ENCODE measurements around the gene ARSB. TPM values are rescaled to one million over a fixed set of nuclear protein-coding genes. Genes with fewer than 3 reads are reported as not detected.

Gene ARSB
- total RNA-seq, 6 donors from 2014 or later, result 9.8 to 24.1 (median 18.7) TPM

DNA sequence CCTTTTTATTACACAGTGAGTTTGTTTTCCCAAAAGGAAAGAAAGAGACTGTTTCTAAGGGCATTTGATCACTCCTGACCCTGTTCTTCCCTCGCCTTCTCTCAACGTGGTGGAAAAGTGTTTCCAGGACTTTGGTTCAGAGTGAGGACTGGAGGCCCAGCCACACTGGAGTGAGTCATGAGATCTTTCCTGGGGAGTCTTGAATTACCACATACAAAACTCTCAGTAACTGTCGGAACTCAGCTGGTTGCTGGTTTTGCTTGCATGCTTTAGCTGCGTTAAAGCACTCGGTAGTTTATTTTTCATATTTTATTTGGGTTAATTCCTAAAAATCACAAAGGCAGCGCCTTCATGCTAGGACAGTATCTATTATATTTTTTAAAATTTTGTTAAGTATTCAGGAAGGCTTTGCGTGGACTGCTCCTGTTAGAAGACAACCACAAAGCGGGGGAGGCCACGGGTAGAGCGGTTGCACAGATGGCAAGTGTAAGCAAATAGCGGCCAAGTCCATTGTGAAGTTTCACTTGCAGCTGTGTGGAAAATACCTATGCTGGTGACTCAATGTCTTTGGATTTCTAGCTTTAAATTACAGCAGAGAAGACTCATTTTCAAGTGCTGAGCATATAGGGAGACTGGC is 77.7 kb downstream of the ARSB start:
- DNase-seq (no peak), ATAC-seq (ENCODE audit: low FRiP score in 2 of 2) (peak; percentile 60 to 87)
- no peak for TF ChIP-seq EP300 (IDR thresholded peaks at IDR 0.05)
- TF ChIP-seq POLR2A (IDR thresholded peaks at IDR 0.05), result no peak
- TF ChIP-seq POLR2AphosphoS5 (IDR thresholded peaks at IDR 0.05), result no peak
- TF ChIP-seq, protein P1, sequence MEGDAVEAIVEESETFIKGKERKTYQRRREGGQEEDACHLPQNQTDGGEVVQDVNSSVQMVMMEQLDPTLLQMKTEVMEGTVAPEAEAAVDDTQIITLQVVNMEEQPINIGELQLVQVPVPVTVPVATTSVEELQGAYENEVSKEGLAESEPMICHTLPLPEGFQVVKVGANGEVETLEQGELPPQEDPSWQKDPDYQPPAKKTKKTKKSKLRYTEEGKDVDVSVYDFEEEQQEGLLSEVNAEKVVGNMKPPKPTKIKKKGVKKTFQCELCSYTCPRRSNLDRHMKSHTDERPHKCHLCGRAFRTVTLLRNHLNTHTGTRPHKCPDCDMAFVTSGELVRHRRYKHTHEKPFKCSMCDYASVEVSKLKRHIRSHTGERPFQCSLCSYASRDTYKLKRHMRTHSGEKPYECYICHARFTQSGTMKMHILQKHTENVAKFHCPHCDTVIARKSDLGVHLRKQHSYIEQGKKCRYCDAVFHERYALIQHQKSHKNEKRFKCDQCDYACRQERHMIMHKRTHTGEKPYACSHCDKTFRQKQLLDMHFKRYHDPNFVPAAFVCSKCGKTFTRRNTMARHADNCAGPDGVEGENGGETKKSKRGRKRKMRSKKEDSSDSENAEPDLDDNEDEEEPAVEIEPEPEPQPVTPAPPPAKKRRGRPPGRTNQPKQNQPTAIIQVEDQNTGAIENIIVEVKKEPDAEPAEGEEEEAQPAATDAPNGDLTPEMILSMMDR (IDR thresholded peaks at IDR 0.05), result no peak
- Histone ChIP-seq H3K4me1 (peaks cover 12 to 16% (median 15%) of the 10 kb centered on the region in 4 donors), H3K9me3 (no peaks in the 10 kb centered on the region), H3K4me3 (no peak overlapping the region), H3K27me3 (no peaks in the 10 kb centered on the region), H3K27ac (peak overlapping the region in 2 of 4 donors; percentile 3 to 61), H3K36me3 (no peaks in the 10 kb centered on the region)
- WGBS, 2 donors, result 62 to 72% methylated on average over 11 of the region's 11 CpGs

DNA sequence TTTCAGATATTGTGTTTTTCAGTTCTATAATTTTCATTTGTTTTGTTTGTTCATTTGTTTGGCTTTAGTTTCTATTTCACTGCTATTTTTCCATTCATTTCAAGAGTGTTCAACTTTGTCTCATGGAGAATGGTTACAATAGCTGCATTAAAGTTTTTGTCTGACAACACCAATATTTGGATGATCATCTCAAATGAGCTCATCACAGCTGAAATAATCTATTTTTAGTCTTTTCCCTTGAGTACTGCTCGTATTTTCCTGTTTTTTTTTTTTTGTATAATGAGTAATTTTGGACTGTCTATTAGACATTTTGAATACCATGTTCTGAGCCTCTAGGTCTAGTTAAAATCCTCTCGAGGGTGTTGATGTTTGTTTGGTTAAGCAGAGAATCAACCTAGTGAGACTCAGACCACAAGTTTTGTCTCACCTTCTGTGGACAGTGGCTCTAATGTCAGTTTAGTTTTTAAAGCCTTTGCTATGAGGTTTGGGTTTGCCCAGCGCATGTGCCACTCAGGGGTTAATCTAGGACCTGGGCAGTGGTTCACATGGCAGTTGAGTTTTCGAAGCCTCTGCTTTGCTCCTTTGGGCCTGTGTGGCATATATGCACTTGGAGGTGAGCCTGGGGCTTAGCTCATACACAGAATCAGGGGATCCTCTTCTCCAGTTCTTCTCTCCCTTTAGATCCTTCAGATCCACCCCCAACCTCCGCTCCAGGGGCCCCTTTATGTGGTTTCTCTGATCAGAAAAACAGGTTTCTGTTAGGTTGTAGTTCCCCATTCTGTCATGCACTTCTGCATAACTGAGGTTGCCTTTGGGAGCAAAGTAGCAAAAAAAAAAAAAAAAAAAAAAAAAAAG is 79.8 kb downstream of the ARSB start:
- H3K4me3 ChIP-seq, result no peak overlapping the region
- 76 to 82% methylated on average over 5 of the region's 5 CpGs for WGBS, 2 donors
- TF ChIP-seq POLR2A (IDR thresholded peaks at IDR 0.05) (no peak), POLR2AphosphoS5 (IDR thresholded peaks at IDR 0.05) (no peak)
- peaks cover 12 to 16% (median 15%) of the 10 kb centered on the region in 4 donors for H3K4me1 ChIP-seq
- no peaks in the 10 kb centered on the region for H3K27me3 ChIP-seq
- ATAC-seq (ENCODE audit: low FRiP score in 2 of 2), result no peak
- H3K9me3 ChIP-seq, result no peaks in the 10 kb centered on the region
- DNase-seq, result no peak
- no peaks in the 10 kb centered on the region for H3K36me3 ChIP-seq
- H3K27ac ChIP-seq, result no peak overlapping the region

DNA sequence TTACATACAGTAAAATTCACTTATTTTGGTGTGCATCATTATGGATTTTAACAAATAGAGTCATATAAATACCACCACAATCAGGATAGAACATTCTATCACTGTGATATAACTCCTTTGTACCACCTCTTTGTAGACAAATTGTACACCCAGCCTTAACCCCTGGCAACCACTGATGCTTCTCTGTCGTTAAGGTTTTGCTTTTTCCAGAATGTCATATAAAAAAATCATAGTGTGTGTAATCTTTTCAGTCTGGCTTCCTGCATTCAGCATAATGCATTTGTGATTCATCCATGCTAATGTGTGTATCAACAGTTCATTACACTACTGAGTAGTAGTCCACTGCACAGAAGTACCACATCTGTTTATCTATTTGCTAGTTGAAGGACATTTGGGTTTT is 81.2 kb downstream of the ARSB start:
- H3K27me3 ChIP-seq, result no peaks in the 10 kb centered on the region
- WGBS, 2 donors, result 77 to 94% methylated on average over 1 of the region's 1 CpG
- H3K36me3 ChIP-seq, result no peaks in the 10 kb centered on the region
- no peak overlapping the region for H3K27ac ChIP-seq
- H3K4me3 ChIP-seq, result no peak overlapping the region
- no peaks in the 10 kb centered on the region for H3K9me3 ChIP-seq
- DNase-seq (no peak), ATAC-seq (ENCODE audit: low FRiP score in 2 of 2) (no peak)
- TF ChIP-seq, protein P1 (IDR thresholded peaks at IDR 0.05), result no peak
- no peak for TF ChIP-seq POLR2AphosphoS5 (IDR thresholded peaks at IDR 0.05)
- TF ChIP-seq EP300 (IDR thresholded peaks at IDR 0.05), result no peak
- no peak for TF ChIP-seq POLR2A (IDR thresholded peaks at IDR 0.05)
- H3K4me1 ChIP-seq, result peaks cover 9 to 13% (median 11%) of the 10 kb centered on the region in 4 donors

DNA sequence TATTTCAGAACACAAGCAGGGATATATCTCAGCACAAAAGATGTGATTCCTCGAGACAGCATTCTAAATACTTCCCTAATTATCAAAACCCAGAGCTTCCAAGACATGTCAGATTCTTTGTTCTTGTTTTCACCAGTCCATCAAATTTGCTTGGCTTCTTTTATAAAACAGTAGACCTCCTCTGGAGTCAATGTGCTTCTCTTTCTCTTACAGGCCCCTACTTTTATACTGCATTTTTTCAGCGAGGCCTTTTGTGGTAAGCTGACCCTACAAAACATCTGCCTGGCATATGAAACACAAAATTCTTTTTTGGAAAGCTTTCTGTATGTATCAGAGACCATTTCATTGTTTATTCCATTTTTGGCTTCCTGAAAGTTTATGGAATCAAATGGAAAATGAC is 81.8 kb downstream of the ARSB start:
- no peak for ATAC-seq (ENCODE audit: low FRiP score in 2 of 2)

DNA sequence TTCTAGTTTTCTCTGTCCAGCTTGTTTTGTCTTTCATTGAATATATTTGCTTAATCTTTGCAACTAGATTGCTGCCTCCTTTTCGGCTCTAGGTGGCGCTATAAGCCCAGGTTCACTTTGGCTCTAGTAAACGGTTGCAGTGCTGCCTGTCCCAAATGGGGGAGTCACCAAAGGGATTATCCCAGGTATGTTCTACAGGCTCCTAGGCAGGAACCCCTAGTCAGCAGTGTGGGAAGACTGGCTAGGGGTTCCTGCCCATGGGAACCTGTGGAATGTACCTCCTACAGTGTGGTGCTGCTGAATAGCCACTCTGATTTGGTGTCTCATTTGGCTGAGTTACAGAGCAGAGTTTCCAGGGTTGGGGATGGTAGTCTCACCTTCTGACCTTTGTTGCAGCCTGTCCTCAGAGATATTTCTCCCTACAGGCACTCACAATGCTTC is 85.2 kb downstream of the ARSB start:
- Histone ChIP-seq H3K27me3 (no peaks in the 10 kb centered on the region), H3K27ac (no peak overlapping the region), H3K36me3 (no peaks in the 10 kb centered on the region), H3K4me1 (no peaks in the 10 kb centered on the region), H3K4me3 (no peak overlapping the region), H3K9me3 (peaks cover 0 to 3% (median 0%) of the 10 kb centered on the region in 4 donors)
- ATAC-seq (ENCODE audit: low FRiP score in 2 of 2), result peak in 1 of 2 donors; percentile 53
- peak in 1 of 2 donors; percentile 48 for DNase-seq
- TF ChIP-seq, protein P1 (IDR thresholded peaks at IDR 0.05), result peak; percentile 18 to 66 (median 49)
- TF ChIP-seq EP300 (IDR thresholded peaks at IDR 0.05), result no peak
- TF ChIP-seq POLR2AphosphoS5 (IDR thresholded peaks at IDR 0.05), result no peak
- no peak for TF ChIP-seq POLR2A (IDR thresholded peaks at IDR 0.05)
- 26 to 28% methylated on average over 3 of the region's 3 CpGs for WGBS, 2 donors

More for the DNA sequence above, 81.8 kb downstream of the ARSB start:
- TF ChIP-seq, protein P1 (IDR thresholded peaks at IDR 0.05), result no peak
- TF ChIP-seq POLR2A (IDR thresholded peaks at IDR 0.05) (no peak), POLR2AphosphoS5 (IDR thresholded peaks at IDR 0.05) (no peak), EP300 (IDR thresholded peaks at IDR 0.05) (no peak)
- Histone ChIP-seq H3K4me1 (peaks cover 4 to 8% (median 6%) of the 10 kb centered on the region in 4 donors), H3K27ac (no peak overlapping the region), H3K4me3 (no peak overlapping the region), H3K27me3 (no peaks in the 10 kb centered on the region), H3K36me3 (no peaks in the 10 kb centered on the region), H3K9me3 (peaks cover 0 to 3% (median 0%) of the 10 kb centered on the region in 4 donors)
- DNase-seq, result no peak
- WGBS, 2 donors, result 77 to 80% methylated on average over 2 of the region's 2 CpGs

All from upper lobe of left lung (tissue), 6 donors.